Measurements from ENCODE around the gene STXBP1. TPM values are rescaled to one million over a fixed set of nuclear protein-coding genes. Genes with fewer than 3 reads are reported as not detected.

Gene STXBP1
- total and polyA plus RNA-seq, 2 of the 8 experiments (the other 6 are each of a cell fraction or from before 2014, with no cell fraction given) = 11.5 to 60.9 TPM

GRCh38 chr9:127580366-127580765 lies 31.7 kb upstream of the STXBP1 start (continued):
- TF ChIP-seq GTF2F1 (IDR thresholded peaks at IDR 0.05; ENCODE audit: borderline replicate concordance, low read depth, low read length) (no peak), ATF2 (IDR thresholded peaks at IDR 0.05; ENCODE audit: low read length) (no peak)
